Nephron progenitor cell (in vitro differentiated cells): ENCODE measurements around the gene HEXD.
"Not testable (repeated sequence)": the region's sequence is repeated elsewhere in the genome, so short reads cannot be mapped to it uniquely, and the experiment has no call there.

Experiments used
- DNase-seq: peaks from one replicate; pipeline ENCODE4 v3.0.0; 2021
- H3K27ac Mint-ChIP-seq: 2 replicates; pipeline ENCODE4 v1.8.0; 2021; ENCODE audit warnings: mild to moderate bottlenecking, moderate library complexity, mixed read lengths
- H3K27me3 Mint-ChIP-seq: 2 replicates; pipeline ENCODE4 v1.8.0; 2021; ENCODE audit warnings: mild to moderate bottlenecking, low read depth, mixed read lengths; ENCODE audit not compliant: poor library complexity
- H3K36me3 Mint-ChIP-seq: 2 replicates; pipeline ENCODE4 v1.8.0; 2021; ENCODE audit warnings: low read depth, mixed read lengths
- H3K4me1 Mint-ChIP-seq: 2 replicates; pipeline ENCODE4 v1.8.0; 2021; ENCODE audit warnings: mixed read lengths
- H3K4me3 Mint-ChIP-seq: 2 replicates; pipeline ENCODE4 v1.8.0; 2021; ENCODE audit warnings: mild to moderate bottlenecking, moderate library complexity, mixed read lengths
- H3K9me3 Mint-ChIP-seq: 2 replicates; pipeline ENCODE4 v1.8.0; 2021; ENCODE audit warnings: mild to moderate bottlenecking, moderate library complexity, mixed read lengths
- TF ChIP-seq, protein P1 (sequence below): fragments of 200-600 bp; sonication (generic); IDR thresholded peaks from 2 replicates; pipeline ENCODE4 v1.5.0; 2021; ENCODE audit warnings: antibody characterized with exemption

The HEXD gene

GRCh38 chr17:82372249-82373071 lies 45.7 kb upstream of the HEXD start:
- H3K4me3 Mint-ChIP-seq = peak overlapping the region; percentile 80

GRCh38 chr17:82373072-82373452 lies 45.1 kb upstream of the HEXD start:
- H3K4me3 Mint-ChIP-seq = peak overlapping the region; percentile 80

More at GRCh38 chr17:82372249-82373071, 45.7 kb upstream of the HEXD start:
- H3K4me1 Mint-ChIP-seq = peaks cover 34% of the 10 kb centered on the region
- peaks cover 8% of the 10 kb centered on the region for H3K9me3 Mint-ChIP-seq
- peaks cover 26% of the 10 kb centered on the region for H3K27me3 Mint-ChIP-seq
- H3K27ac Mint-ChIP-seq = peak overlapping the region; percentile 74
- peaks cover 4% of the 10 kb centered on the region for H3K36me3 Mint-ChIP-seq
- TF ChIP-seq, protein P1, sequence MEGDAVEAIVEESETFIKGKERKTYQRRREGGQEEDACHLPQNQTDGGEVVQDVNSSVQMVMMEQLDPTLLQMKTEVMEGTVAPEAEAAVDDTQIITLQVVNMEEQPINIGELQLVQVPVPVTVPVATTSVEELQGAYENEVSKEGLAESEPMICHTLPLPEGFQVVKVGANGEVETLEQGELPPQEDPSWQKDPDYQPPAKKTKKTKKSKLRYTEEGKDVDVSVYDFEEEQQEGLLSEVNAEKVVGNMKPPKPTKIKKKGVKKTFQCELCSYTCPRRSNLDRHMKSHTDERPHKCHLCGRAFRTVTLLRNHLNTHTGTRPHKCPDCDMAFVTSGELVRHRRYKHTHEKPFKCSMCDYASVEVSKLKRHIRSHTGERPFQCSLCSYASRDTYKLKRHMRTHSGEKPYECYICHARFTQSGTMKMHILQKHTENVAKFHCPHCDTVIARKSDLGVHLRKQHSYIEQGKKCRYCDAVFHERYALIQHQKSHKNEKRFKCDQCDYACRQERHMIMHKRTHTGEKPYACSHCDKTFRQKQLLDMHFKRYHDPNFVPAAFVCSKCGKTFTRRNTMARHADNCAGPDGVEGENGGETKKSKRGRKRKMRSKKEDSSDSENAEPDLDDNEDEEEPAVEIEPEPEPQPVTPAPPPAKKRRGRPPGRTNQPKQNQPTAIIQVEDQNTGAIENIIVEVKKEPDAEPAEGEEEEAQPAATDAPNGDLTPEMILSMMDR = no peak
- peak; percentile 52 for DNase-seq

GRCh38 chr17:82373731-82374625 lies 44.2 kb upstream of the HEXD start:
- DNase-seq = no peak
- TF ChIP-seq, protein P1 = no peak
- Mint-ChIP-seq H3K4me1 (peaks cover 29% of the 10 kb centered on the region), H3K36me3 (no peaks in the 10 kb centered on the region), H3K27ac (no peak overlapping the region), H3K27me3 (peaks cover 30% of the 10 kb centered on the region), H3K4me3 (peak overlapping the region; percentile 80), H3K9me3 (no peaks in the 10 kb centered on the region)

More at GRCh38 chr17:82373072-82373452, 45.1 kb upstream of the HEXD start:
- Mint-ChIP-seq H3K4me1 (peaks cover 28% of the 10 kb centered on the region), H3K27me3 (peaks cover 30% of the 10 kb centered on the region)
- not testable (repeated sequence) for H3K9me3 Mint-ChIP-seq, DNase-seq, H3K36me3 Mint-ChIP-seq, H3K27ac Mint-ChIP-seq

DNA sequence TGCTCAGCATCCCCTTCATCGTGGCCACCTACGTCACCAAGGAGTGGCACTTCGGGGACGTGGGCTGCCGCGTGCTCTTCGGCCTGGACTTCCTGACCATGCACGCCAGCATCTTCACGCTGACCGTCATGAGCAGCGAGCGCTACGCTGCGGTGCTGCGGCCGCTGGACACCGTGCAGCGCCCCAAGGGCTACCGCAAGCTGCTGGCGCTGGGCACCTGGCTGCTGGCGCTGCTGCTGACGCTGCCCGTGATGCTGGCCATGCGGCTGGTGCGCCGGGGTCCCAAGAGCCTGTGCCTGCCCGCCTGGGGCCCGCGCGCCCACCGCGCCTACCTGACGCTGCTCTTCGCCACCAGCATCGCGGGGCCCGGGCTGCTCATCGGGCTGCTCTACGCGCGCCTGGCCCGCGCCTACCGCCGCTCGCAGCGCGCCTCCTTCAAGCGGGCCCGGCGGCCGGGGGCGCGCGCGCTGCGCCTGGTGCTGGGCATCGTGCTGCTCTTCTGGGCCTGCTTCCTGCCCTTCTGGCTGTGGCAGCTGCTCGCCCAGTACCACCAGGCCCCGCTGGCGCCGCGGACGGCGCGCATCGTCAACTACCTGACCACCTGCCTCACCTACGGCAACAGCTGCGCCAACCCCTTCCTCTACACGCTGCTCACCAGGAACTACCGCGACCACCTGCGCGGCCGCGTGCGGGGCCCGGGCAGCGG lies 43.4 kb upstream of the HEXD start:
- Mint-ChIP-seq H3K27ac (no peak overlapping the region), H3K36me3 (no peaks in the 10 kb centered on the region), H3K9me3 (no peaks in the 10 kb centered on the region), H3K4me1 (peaks cover 31% of the 10 kb centered on the region), H3K4me3 (no peak overlapping the region), H3K27me3 (peaks cover 29% of the 10 kb centered on the region)
- DNase-seq = no peak
- TF ChIP-seq, protein P1 = no peak

DNA sequence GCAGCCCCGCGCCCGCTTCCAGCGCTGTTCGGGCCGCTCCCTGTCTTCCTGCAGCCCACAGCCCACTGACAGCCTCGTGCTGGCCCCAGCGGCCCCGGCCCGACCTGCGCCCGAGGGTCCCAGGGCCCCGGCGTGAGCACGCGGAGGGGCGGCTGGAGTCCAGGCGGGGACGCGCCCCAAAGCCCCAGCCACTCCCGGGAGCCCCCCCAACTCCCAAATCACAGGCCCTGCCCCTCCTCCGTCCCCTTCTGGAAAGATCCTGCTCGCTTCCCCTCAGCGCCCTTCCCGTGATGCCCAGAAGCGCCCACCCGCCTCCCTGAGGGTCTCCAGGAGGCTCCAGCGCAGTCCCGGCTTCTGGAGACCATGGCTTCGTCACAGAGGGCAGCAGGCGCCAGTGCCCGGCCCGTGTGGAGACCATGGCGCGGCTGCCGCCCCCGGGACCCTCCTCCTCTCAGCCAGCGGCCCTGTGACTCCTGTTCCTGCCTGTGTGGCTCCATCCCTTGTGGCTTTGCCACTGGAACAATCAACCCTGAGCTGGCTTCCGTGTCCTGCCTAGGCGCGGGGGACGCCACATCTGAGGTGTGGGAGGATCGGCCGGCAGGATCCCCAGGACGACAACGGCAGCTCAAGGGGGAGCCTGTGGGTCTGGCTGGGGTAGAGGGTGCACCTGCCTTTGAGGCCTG lies 42.6 kb upstream of the HEXD start:
- Mint-ChIP-seq H3K4me1 (peaks cover 32% of the 10 kb centered on the region), H3K4me3 (no peak overlapping the region), H3K27me3 (peaks cover 27% of the 10 kb centered on the region), H3K9me3 (no peaks in the 10 kb centered on the region), H3K27ac (no peak overlapping the region), H3K36me3 (no peaks in the 10 kb centered on the region)
- TF ChIP-seq, protein P1 = no peak
- DNase-seq = no peak
